Ishikawa (cell line): ENCODE results near the gene ZNF576.
A peak's percentile ranks its signal among the peaks of the same experiment; 100 is the strongest.

Experiments
- CEBPB ChIP-seq: IDR thresholded peaks from 2 replicates; pipeline ENCODE4 v1.6.1; 2012
- CREB1 ChIP-seq: IDR thresholded peaks from 2 replicates; pipeline ENCODE4 v1.6.1; 2012; ENCODE audit warnings: low read depth
- EGR1 ChIP-seq: IDR thresholded peaks from 2 replicates; pipeline ENCODE4 v1.6.1; 2012
- EP300 ChIP-seq: IDR thresholded peaks from 2 replicates; pipeline ENCODE4 v1.6.1; 2012; ENCODE audit warnings: borderline replicate concordance
- FOXM1 ChIP-seq: IDR thresholded peaks from 2 replicates; pipeline ENCODE4 v1.6.1; 2012; ENCODE audit warnings: low read depth, borderline replicate concordance
- NFIC ChIP-seq: IDR thresholded peaks from 2 replicates; pipeline ENCODE4 v1.6.1; 2012
- RAD21 ChIP-seq: IDR thresholded peaks from 2 replicates; pipeline ENCODE4 v1.6.1; 2012; ENCODE audit warnings: low read depth
- REST ChIP-seq: IDR thresholded peaks from 2 replicates; pipeline ENCODE4 v1.6.1; 2012; ENCODE audit warnings: low read depth, mild to moderate bottlenecking
- TAF1 ChIP-seq: IDR thresholded peaks from 2 replicates; pipeline ENCODE4 v1.6.1; 2012; ENCODE audit warnings: low read depth, mild to moderate bottlenecking
- TCF12 ChIP-seq: IDR thresholded peaks from 2 replicates; pipeline ENCODE4 v1.6.1; 2012; ENCODE audit warnings: low read depth
- TEAD4 ChIP-seq: IDR thresholded peaks from 2 replicates; pipeline ENCODE4 v1.6.1; 2012
- USF1 ChIP-seq: IDR thresholded peaks from 2 replicates; pipeline ENCODE4 v1.6.1; 2012
- YY1 ChIP-seq: IDR thresholded peaks from 2 replicates; pipeline ENCODE4 v1.6.1; 2012; ENCODE audit warnings: low read depth
- ZBTB7A ChIP-seq: IDR thresholded peaks from 2 replicates; pipeline ENCODE4 v1.6.1; 2012; ENCODE audit warnings: low read depth
- TF ChIP-seq, protein P1 (sequence below): IDR thresholded peaks from 2 replicates; pipeline ENCODE4 v1.6.1; 2012

The ZNF576 gene

DNA sequence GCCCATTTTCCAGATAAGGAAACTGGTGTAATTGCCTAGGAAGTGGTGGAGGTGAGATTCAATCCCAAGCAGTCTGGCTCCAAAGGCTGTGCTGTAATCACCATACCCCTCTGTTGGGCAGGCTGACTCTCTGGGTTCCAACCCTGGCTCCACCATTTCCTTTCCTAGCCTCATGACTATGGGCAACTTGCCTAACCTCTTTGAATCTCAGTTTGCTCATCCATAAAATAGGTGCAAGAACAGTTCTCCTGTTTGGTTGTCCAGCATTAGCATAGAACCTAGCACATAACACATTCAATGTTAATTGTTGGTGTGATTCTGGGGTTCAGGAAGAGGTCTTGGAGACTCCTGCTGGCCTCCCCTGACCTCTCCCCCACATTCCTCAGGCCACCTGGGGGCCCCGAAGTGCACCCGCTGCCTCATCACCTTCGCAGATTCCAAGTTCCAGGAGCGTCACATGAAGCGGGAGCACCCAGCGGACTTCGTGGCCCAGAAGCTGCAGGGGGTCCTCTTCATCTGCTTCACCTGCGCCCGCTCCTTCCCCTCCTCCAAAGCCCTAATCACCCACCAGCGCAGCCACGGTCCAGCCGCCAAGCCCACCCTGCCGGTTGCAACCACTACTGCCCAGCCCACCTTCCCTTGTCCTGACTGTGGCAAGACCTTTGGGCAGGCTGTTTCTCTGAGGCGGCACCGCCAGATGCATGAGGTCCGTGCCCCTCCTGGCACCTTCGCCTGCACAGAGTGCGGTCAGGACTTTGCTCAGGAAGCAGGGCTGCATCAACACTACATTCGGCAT is 2.2 kb downstream of the ZNF576 start:
- TF ChIP-seq TCF12 = no peak
- no peak for TF ChIP-seq ZBTB7A
- no peak for TF ChIP-seq CREB1
- TF ChIP-seq CEBPB = no peak
- TF ChIP-seq NFIC = no peak
- no peak for TF ChIP-seq EP300
- TF ChIP-seq TAF1 = no peak
- TF ChIP-seq YY1 = no peak
- no peak for TF ChIP-seq RAD21
- no peak for TF ChIP-seq FOXM1
- TF ChIP-seq, protein P1, sequence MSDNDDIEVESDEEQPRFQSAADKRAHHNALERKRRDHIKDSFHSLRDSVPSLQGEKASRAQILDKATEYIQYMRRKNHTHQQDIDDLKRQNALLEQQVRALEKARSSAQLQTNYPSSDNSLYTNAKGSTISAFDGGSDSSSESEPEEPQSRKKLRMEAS = no peak
- no peak for TF ChIP-seq EGR1
- TF ChIP-seq REST = no peak

DNA sequence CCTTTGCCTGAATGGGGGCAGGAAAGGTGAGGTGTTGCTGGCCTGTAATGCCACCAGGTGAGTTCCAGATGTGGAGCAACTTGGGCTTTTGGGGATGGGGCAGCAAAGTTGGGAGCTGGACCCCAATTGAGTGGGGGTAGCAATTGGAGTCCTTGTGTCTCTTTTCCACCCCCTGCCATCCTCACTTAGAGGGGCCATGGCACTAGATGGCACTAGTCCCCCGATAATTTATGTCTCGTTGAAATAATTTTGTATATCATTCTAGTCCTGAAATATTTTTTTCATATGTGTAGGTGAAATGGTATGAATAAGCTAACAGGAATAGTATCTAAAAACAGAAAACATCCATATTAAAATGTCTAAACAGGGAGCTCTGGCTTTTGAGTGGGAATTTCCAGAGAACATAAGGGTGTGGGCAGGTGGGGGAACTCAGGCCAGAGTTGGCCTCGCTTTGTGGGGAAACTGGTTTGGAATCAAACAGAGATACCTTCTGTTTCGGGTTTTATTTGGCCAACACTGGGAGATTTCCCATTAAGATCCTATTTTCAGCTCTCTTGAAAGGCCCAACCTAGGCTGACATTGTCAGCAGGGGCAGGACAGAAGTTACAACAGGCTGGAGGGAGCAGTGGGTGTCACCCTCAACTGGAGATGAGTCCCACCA is 3.4 kb downstream of the ZNF576 start:
- TF ChIP-seq FOXM1 (no peak), RAD21 (no peak), REST (no peak), TCF12 (no peak), YY1 (no peak), NFIC (no peak), EP300 (no peak), TEAD4 (no peak), TAF1 (no peak), CEBPB (no peak), EGR1 (no peak), ZBTB7A (no peak), CREB1 (no peak), USF1 (no peak)
- TF ChIP-seq, protein P1 = no peak

DNA sequence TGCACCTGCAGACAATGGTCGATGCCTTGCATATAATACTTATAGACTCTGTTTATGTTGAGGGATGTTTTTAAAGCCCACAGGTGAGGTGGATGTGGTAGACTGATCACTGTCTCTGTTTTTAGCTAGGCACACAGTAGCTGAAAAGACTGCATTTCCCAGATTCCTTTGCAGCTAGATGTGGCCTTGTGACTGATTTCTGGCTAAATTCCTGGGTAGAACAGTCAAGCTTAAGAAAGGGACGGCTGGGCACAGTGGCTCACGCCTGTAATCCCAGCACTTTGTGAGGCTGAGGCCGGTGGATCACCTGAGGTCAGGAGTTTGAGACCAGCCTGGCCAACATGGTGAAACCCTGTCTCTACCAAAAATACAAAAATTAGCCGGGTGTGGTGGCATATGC is 3.9 kb downstream of the ZNF576 start:
- TF ChIP-seq USF1 = 0 out of 2 replicates have a peak, but pooled peaks have one; percentile 17

- TF ChIP-seq ZBTB7A (no peak), USF1 (no peak)
- TF ChIP-seq, protein P1 = no peak
Observed at GRCh38 chr19:43605875-43606568, 9.6 kb downstream of the ZNF576 start.

- TF ChIP-seq YY1 = no peak
- TF ChIP-seq EP300 = no peak
- TF ChIP-seq TAF1 = no peak
- TF ChIP-seq TEAD4 = no peak
- TF ChIP-seq EGR1 = no peak
- no peak for TF ChIP-seq RAD21
- no peak for TF ChIP-seq TCF12
- TF ChIP-seq REST = no peak
- TF ChIP-seq, protein P1 = no peak
- no peak for TF ChIP-seq NFIC
- no peak for TF ChIP-seq CEBPB
- no peak for TF ChIP-seq USF1
- TF ChIP-seq CREB1 = no peak
- TF ChIP-seq FOXM1 = no peak
Observed at GRCh38 chr19:43606569-43607229, 10.3 kb downstream of the ZNF576 start.
